GM19193 (cell line): ENCODE measurements around the gene DPP3.

Source experiments
- POLR2A ChIP-seq: IDR thresholded peaks from 4 replicates; pipeline ENCODE4 v1.6.1; 2011; ENCODE audit not compliant: insufficient read depth, insufficient read length; ENCODE audit errors: extremely low read depth

The DPP3 gene

DNA sequence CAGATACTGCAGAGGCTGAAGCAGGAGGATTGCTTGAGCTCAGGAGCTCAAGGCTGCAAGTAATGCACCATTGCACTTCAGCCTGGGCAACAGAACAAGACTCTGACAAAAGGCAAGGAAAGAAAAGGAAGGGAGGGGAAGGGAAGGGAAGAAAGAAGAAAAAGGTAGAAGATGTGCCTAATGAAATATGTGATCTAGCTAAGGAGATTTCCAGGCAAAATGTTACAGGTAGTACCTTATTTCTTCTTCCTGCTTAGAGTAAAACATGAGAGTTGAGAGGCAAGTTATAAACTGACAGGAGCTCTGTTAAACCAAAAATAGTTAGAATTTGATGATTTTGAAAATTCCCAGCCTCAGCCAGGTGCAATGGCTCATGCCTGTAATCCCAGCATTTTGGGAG is 18.2 kb upstream of the DPP3 start:
- TF ChIP-seq POLR2A = no peak

DNA sequence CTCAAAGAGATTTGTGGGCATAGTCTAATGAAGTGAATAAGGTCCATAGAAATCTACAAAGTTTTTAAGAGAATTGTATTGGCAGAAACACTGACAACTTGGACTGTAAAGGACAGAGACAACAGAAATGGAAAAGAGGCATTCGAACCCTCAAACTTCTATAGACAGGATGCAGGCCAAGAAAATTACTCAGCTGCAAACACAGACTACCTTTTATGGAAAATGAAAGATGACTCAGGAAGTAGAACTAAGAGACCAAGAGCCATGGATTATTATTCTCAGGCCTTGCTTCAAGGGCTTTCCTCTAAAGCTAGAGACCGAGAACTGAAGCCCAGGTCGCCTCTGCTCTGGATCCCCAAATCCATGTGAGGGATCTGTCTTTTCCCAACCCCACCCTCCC is 17.3 kb upstream of the DPP3 start:
- no peak for TF ChIP-seq POLR2A

DNA sequence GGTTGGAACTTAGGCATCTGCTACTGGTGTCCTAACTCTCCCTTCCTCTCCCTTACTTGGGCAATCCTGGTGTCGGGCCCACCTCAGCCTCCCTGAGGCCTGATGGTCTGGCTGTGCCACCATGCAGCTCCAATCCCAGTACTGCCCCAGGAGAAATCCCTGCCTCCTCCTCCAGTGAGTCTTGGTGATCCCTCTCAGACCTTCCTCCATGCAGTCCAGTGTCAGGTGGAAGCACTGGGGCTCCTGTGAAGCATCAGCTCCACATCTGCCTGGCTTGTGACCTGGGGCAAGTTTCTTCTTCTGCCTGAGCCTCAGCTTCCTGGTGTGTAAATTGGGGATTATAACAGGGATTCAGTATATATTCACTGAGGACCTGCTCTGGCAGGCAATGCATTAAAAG is 15.3 kb upstream of the DPP3 start:
- TF ChIP-seq POLR2A = no peak

DNA sequence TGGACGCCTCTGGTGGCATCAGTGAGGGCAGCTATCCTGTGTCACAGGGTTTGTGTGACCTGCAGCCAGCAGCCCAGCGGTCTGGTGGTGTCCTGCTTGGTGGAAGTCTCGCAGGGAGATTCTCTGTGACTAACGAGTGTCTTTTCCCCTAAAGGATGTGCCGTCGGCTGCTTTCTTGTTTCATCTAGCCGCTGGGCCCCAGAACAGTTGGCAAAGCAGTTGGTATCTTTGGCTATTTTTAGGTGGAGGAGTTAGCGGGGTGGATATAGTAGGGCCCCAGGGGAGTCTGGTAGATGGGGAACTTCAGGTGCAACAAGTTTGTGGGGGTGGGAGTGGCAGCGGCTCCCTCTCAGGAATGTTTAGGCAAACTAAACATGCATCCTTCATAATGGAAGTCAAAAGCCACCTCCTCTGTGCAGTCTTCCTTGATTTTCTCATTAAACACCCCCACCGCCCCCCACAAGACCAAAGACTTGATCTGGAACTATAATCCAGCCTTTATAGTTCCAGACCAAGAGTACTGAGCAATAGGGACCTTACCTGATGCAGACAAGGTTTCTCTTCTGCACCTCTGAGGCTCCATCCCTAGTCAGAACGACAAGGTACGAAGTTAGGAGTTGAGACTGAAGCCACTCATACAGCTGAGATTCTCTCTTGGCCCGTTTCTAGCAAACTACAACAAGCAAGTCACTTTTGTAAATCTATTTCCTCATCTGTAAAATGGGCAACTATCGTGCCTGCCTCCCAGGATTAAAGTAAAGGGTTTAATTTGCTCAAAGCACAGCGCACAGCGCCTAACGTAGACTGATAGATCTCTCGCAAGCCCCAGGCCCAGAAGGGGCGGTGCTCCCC is 14.6 kb upstream of the DPP3 start:
- no peak for TF ChIP-seq POLR2A

DNA sequence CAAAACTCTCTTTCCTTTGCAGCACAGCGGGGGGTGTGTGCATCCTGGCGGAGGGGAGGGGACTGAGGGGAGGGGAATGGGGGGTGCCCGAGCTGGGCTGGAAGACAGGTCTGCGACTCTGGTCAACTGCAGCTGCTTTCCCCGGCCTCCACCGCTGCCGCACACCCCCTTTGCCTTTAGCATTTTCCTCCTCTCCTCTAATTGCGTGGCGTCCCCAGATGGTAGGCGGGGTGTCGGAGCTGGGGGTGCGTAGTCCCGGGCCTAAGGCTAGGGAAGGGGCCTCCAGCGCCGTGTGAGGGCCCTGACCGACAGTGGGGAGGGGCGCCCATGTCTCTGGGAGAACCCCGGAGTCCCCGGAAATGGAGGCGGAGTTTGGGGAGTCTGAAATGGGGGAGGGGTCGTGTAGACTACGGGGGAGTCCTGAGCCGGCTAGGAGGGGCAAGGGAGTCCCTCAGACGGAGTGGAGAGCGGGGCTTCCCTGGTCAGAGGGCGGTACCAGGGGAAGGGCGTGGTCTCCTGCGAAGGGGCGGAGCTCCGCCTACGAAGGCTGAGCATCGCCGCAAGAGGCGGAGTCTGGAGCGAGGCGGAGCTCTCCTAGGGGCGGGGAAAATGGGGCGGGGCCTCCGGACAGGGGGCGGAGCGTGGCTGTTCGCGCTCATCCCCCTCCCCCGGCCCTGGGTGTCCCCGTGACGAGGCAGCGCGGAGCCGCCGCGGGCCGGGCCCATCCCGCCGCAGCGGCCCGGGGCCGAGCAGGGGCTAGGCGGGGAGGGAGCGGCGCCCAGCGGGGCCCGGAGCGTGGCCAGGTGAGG is 13.8 kb upstream of the DPP3 start, which contains the start of gene PELI3:
Gene PELI3, plus strand, starts transcription at position 681 of the 809 bp plus-strand sequence. CDS start 1,224 bp downstream, outside the sequence.
- TF ChIP-seq POLR2A = no peak

DNA sequence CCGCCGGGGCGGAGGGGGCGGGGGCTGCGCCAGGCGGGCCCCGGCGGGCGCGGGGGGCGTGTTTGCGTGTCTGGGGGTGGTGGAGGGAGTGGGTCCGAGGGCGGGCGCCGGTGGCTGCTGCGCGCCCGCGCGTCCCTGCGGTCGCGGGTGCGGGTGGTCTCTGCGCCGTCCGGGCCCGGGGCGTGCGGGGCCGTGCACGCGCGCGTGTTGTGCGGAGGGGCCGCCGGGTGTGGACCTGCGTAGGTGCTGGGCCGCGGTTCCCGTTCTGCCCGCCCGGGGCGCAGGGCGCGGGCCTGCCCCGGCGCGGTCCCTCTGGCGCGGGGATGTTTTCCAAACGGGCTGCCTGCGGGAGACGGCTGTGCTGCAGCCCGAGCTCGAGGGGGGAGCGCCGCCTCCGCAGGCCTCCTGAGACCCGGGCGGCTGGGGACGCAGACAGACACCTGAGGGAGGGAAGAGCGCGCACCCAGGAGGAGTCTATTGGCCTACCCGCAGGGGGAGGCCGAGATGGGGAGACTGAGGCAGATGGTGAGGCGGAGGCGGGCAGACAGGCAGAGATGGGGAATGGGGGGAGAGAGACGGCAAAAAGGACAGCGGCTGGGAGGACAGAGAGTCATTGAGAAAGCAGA is 13.1 kb upstream of the DPP3 start:
- no peak for TF ChIP-seq POLR2A

DNA sequence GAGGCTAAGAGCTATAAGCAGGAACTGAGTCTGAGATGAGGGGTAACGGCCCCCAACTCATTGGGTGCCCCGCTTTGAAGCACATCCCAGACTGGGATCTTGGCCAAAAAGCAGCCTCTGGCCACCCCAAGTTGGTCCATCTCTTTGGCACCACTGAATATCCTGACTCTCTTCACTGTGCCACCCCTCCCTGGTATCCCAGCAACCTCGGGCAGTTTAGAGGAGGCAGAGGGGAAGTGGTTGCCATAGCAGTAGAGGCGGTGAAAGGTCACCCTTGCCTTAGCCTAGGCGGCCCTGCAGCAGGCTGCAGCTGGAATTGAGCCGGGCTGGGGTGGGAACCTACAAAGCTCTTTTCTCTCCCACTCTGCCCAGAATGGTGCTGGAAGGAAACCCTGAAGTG is 12.5 kb upstream of the DPP3 start:
- TF ChIP-seq POLR2A = no peak

DNA sequence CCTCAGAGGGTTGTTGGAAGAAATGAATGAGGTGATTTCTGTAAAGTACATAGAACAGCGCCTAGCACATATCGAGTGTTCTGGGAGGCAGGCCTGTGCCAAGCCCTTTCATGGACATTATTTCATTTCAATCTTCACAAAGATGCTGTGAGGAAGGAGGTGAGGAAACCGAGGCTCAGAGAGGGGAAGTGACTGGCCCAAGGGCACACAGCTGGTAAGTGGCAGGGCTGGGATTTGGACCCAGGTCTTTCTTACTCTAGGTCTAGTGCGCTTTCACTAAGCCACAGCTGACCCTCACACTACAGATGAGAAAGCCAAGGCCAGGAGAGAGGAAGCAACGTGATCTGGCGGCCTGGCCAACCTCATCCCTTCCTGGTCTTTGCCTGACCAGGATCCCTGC is 11.5 kb upstream of the DPP3 start:
- no peak for TF ChIP-seq POLR2A

DNA sequence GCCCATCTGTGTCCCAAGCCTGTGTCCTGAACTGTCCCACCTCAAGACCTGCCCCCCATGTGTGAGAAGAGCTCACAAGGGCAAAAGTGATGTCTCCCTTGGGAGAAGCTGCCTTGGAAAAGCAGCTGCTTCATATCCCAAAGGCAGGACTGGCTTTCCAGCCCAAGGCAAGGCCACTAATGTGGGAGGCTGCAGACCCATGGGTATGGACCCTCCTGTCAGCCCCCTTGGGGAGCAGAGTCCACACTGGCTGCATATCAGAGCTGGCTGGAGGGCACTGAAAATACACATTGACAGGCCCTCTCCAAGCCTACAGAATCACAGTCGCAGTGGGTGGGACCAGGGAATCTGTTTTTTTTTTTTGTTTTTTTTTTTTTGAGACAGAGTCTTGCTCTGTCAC is 10.8 kb upstream of the DPP3 start:
- TF ChIP-seq POLR2A = no peak

DNA sequence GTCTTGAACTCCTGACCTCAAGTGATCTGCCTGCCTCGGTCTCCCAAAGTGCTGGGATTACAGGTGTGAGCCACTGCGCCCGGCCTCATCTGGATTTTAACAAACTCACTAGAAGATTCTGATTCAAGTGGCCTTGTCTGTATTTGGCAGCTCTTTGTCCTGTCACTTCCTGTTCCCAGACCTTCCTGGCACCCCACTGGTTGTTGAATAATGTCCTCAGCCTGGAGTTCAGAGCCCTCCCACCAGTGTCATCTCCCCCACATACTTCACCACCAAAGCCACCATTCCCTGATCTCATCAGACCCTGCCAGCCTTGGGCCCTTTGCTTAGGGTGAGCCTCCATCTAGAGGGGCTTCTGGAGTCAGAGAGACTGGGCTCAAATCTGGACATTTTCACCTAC is 10.2 kb upstream of the DPP3 start:
- no peak for TF ChIP-seq POLR2A

DNA sequence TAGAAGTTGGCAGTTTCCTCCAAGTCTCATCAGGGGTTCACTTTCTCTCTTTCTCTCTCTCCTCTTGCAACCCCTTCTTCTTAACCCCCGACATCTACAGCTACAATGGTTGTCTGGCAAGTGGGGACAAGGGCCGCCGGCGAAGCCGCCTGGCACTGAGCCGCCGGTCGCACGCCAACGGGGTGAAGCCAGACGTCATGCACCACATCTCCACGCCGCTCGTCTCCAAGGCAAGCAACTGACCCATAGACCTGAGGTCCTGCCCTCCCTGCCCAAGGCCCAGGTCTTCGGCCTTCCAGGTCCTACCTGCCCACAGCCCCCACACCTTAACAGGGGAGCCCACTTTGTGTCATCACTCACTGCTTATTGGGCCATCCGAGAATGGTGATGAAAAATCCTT is 9.1 kb upstream of the DPP3 start:
- TF ChIP-seq POLR2A = no peak

DNA sequence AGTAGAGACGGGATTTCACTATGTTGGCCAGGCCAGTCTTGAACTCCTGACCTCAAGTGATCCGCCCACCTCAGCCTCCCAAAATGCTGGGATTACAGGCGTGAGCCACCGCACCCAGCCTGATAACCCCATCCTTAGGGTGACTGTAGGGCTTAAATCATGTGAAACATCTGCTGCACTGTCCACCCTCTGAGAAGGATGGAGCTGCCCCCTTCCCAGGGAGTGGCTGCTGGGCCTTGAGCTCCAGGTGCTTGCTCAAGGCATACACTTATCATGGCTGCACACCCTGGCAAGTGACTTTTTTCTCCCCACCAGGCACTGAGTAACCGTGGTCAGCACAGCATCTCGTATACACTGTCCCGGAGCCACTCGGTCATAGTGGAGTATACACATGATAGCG is 8.2 kb upstream of the DPP3 start:
- TF ChIP-seq POLR2A = no peak

DNA sequence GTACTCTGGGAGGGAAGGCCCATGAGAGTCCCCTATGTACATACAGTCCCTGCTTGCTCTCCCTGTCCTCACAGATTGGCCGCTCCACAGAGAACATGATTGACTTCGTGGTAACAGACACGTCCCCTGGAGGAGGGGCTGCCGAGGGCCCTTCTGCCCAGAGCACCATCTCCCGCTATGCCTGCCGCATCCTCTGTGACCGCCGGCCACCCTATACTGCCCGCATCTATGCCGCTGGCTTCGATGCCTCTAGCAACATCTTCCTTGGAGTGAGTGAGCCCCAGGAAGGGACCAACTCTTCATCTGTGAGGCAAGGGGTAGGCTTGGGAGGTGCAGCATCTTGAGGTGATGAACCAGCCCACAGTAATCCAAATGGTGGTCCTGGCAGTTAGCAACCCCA is 7.1 kb upstream of the DPP3 start:
- no peak for TF ChIP-seq POLR2A

DNA sequence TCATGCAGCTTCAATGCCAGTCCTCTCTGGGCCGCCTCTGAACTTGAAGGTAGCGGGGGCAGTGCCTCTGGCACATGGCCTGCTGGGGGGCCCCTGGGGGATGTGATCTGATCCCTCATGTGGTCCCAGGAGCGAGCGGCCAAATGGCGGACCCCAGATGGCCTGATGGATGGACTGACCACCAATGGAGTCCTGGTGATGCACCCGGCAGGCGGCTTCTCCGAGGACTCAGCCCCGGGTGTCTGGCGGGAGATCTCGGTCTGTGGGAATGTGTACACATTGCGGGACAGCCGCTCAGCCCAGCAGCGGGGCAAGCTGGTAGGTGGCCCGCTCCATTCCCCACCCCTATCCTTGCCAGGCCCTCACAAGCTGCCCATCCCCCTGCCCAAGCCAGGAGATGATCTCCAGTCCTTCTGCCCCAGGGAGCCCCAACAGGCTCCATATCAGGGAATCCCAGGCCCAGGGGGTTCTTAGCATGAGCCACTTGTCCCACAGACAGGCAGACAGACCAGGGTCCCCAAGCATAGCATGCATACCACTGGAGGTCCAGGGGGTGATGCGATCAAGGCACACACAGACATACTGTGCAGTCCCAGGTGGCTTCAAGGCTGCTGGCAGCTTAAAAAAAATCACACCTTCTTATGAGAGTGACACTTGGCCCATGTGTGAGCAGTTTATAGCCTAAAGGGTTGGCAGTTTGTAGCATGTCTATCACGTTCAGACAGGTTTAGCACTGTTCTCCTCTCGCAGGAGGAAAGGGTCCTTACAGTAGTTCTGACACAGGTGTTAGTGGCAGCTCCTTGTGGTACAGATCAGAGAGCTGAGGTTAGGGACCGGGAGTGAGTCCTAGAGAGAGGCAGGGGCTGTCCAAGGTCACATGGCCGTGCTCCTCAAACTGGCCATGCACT is 6.4 kb upstream of the DPP3 start:
- no peak for TF ChIP-seq POLR2A

DNA sequence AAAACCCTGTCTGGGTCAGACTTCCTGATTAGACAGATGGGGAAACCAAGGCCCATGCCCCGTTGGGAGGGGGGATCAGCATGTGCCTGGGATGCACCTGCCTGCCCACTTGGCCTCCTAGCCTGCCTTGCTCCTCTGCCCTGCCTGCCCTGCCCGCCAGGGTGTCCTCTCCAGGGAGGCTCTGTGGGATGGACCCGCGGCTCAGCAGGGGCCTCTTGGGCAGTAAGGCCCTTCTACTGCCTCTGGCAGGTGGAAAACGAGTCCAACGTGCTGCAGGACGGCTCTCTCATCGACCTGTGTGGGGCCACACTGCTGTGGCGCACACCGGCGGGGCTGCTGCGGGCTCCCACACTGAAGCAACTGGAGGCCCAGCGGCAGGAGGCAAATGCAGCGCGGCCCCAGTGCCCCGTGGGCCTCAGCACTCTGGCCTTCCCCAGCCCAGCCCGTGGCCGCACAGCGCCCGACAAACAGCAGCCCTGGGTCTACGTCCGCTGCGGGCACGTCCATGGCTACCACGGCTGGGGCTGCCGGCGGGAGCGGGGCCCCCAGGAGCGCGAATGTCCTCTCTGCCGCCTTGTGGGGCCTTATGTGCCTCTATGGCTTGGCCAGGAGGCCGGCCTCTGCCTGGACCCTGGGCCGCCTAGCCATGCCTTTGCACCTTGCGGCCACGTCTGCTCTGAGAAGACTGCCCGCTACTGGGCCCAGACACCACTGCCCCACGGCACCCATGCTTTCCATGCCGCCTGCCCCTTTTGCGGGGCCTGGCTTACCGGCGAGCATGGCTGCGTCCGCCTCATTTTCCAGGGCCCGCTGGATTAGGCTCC is 4.7 kb upstream of the DPP3 start:
- TF ChIP-seq POLR2A = no peak
